GM18517 (cell line): ENCODE data around the gene PRKAG2.

Experiments
- ATAC-seq: cut with Tn5 transposase; IDR thresholded peaks from one replicate; pipeline ENCODE4 v1.9.1; 2021; ENCODE audit warnings: mild to moderate bottlenecking, moderate library complexity; ENCODE audit not compliant: unreplicated experiment

Gene PRKAG2

GRCh38 chr7:151684408-151685175, 192.3 kb downstream of the PRKAG2 start:
- no peak for ATAC-seq

- ATAC-seq, result no peak
These were observed 193.1 kb downstream of the PRKAG2 start for GRCh38 chr7:151683615-151684407.

GRCh38 chr7:151682831-151683614, 193.9 kb downstream of the PRKAG2 start:
- ATAC-seq, result no peak

- no peak for ATAC-seq
These were observed 195.2 kb downstream of the PRKAG2 start for GRCh38 chr7:151681726-151682125.

- ATAC-seq, result no peak
These were observed 196.1 kb downstream of the PRKAG2 start for GRCh38 chr7:151680810-151681209.

- no peak for ATAC-seq
These were observed 196.9 kb downstream of the PRKAG2 start for GRCh38 chr7:151679881-151680612.

- no peak for ATAC-seq
These were observed 197.7 kb downstream of the PRKAG2 start for GRCh38 chr7:151679071-151679708.

GRCh38 chr7:151678227-151678604, 198.7 kb downstream of the PRKAG2 start:
- ATAC-seq, result no peak

- no peak for ATAC-seq
These were observed 199.2 kb downstream of the PRKAG2 start for GRCh38 chr7:151677581-151678226.

- no peak for ATAC-seq
These were observed 200.2 kb downstream of the PRKAG2 start for GRCh38 chr7:151676759-151677158.

GRCh38 chr7:151675196-151675920, 201.6 kb downstream of the PRKAG2 start:
- ATAC-seq, result no peak

GRCh38 chr7:151674161-151674920, 202.6 kb downstream of the PRKAG2 start:
- ATAC-seq, result no peak

GRCh38 chr7:151673216-151673615, 203.7 kb downstream of the PRKAG2 start:
- no peak for ATAC-seq

- ATAC-seq, result no peak
These were observed 204.2 kb downstream of the PRKAG2 start for GRCh38 chr7:151672716-151673115.

- no peak for ATAC-seq
These were observed 205.4 kb downstream of the PRKAG2 start for GRCh38 chr7:151671514-151671913.

- no peak for ATAC-seq
These were observed 207.2 kb downstream of the PRKAG2 start for GRCh38 chr7:151669762-151670161.

- no peak for ATAC-seq
These were observed 210.0 kb downstream of the PRKAG2 start for GRCh38 chr7:151666886-151667285.

- no peak for ATAC-seq
These were observed 211.5 kb downstream of the PRKAG2 start for GRCh38 chr7:151665368-151665767.
